Parathyroid adenoma (tissue), 2 donors: Measurements from ENCODE around the gene RMC1.

Experiments used
- H2AFZ ChIP-seq: fragments of 300-600 bp; sonication (generic); one replicate; pipeline ENCODE4 v1.7.0; 2017; ENCODE audit warnings: antibody characterized with exemption, mild to moderate bottlenecking
- H3K27ac ChIP-seq: fragments of 300-600 bp; sonication (generic); one replicate; pipeline ENCODE4 v1.7.0; 2017
- H3K27me3 ChIP-seq: fragments of 300-600 bp; sonication (generic); one replicate; pipeline ENCODE4 v1.7.0; 2017; ENCODE audit warnings: low read length; ENCODE audit not compliant: control insufficient read depth, insufficient read depth
- H3K36me3 ChIP-seq: fragments of 300-600 bp; sonication (generic); one replicate; pipeline ENCODE4 v1.7.0; 2017; ENCODE audit warnings: low read length; ENCODE audit not compliant: control insufficient read depth, insufficient read depth
- H3K4me1 ChIP-seq: fragments of 300-600 bp; sonication (generic); one replicate; pipeline ENCODE4 v1.7.0; 2017; ENCODE audit warnings: control low read depth
- H3K4me2 ChIP-seq: fragments of 300-600 bp; sonication (generic); one replicate; pipeline ENCODE4 v1.7.0; 2017; ENCODE audit warnings: low read length
- H3K4me3 ChIP-seq: fragments of 300-600 bp; sonication (generic); one replicate; pipeline ENCODE4 v1.7.0; 2017; ENCODE audit warnings: low read depth, low read length
- H3K79me2 ChIP-seq: fragments of 300-600 bp; sonication (generic); one replicate; pipeline ENCODE4 v1.7.0; 2017; ENCODE audit warnings: control low read depth
- H3K9ac ChIP-seq: fragments of 300-600 bp; sonication (generic); one replicate; pipeline ENCODE4 v1.7.0; 2017; ENCODE audit warnings: mild to moderate bottlenecking
- H3K9me3 ChIP-seq: fragments of 300-600 bp; sonication (generic); one replicate; pipeline ENCODE4 v1.7.0; 2017; ENCODE audit warnings: low read length; ENCODE audit not compliant: control insufficient read depth
- CTCF ChIP-seq: fragments of 300-600 bp; sonication (generic); IDR thresholded peaks from one replicate; pipeline ENCODE4 v1.7.0; 2017; ENCODE audit warnings: antibody characterized with exemption, mild to moderate bottlenecking
- donor health status: primary hyperparathyroidism.

The RMC1 gene

GRCh38 chr18:23536204-23536603, 32.9 kb downstream of the RMC1 start:
- Histone ChIP-seq H3K27me3 (no peaks in the 10 kb centered on the region), H3K4me3 (no peak overlapping the region), H3K27ac (no peak overlapping the region), H2AFZ (no peak overlapping the region), H3K9ac (no peak overlapping the region), H3K36me3 (no peaks in the 10 kb centered on the region), H3K79me2 (no peaks in the 10 kb centered on the region), H3K9me3 (no peaks in the 10 kb centered on the region), H3K4me2 (no peak overlapping the region), H3K4me1 (no peaks in the 10 kb centered on the region)
- no peak for TF ChIP-seq CTCF

GRCh38 chr18:23537274-23537673, 34.0 kb downstream of the RMC1 start:
- H3K4me2 ChIP-seq = no peak overlapping the region
- H3K9me3 ChIP-seq = no peaks in the 10 kb centered on the region
- H2AFZ ChIP-seq = no peak overlapping the region
- TF ChIP-seq CTCF = no peak
- no peaks in the 10 kb centered on the region for H3K4me1 ChIP-seq
- H3K79me2 ChIP-seq = no peaks in the 10 kb centered on the region
- no peak overlapping the region for H3K9ac ChIP-seq
- no peak overlapping the region for H3K27ac ChIP-seq
- H3K27me3 ChIP-seq = no peaks in the 10 kb centered on the region
- H3K4me3 ChIP-seq = no peak overlapping the region
- no peaks in the 10 kb centered on the region for H3K36me3 ChIP-seq

- TF ChIP-seq CTCF = no peak
- H3K9me3 ChIP-seq = no peaks in the 10 kb centered on the region
- no peak overlapping the region for H3K4me2 ChIP-seq
- no peak overlapping the region for H3K27ac ChIP-seq
- no peaks in the 10 kb centered on the region for H3K4me1 ChIP-seq
- H3K27me3 ChIP-seq = no peaks in the 10 kb centered on the region
- H2AFZ ChIP-seq = no peak overlapping the region
- H3K36me3 ChIP-seq = no peaks in the 10 kb centered on the region
- H3K9ac ChIP-seq = no peak overlapping the region
- H3K79me2 ChIP-seq = no peaks in the 10 kb centered on the region
- no peak overlapping the region for H3K4me3 ChIP-seq
Measured at GRCh38 chr18:23538001-23538400, 34.7 kb downstream of the RMC1 start.

GRCh38 chr18:23538870-23539269, 35.6 kb downstream of the RMC1 start:
- Histone ChIP-seq H3K4me1 (no peaks in the 10 kb centered on the region), H3K27ac (no peak overlapping the region), H2AFZ (no peak overlapping the region), H3K27me3 (no peaks in the 10 kb centered on the region), H3K9me3 (no peaks in the 10 kb centered on the region), H3K79me2 (no peaks in the 10 kb centered on the region), H3K36me3 (no peaks in the 10 kb centered on the region), H3K9ac (no peak overlapping the region), H3K4me3 (no peak overlapping the region), H3K4me2 (no peak overlapping the region)
- TF ChIP-seq CTCF = no peak

GRCh38 chr18:23539296-23539695, 36.0 kb downstream of the RMC1 start:
- H3K4me3 ChIP-seq = no peak overlapping the region
- H3K4me1 ChIP-seq = no peaks in the 10 kb centered on the region
- H3K79me2 ChIP-seq = no peaks in the 10 kb centered on the region
- no peak for TF ChIP-seq CTCF
- H3K36me3 ChIP-seq = no peaks in the 10 kb centered on the region
- no peak overlapping the region for H3K9ac ChIP-seq
- no peak overlapping the region for H2AFZ ChIP-seq
- H3K9me3 ChIP-seq = no peaks in the 10 kb centered on the region
- H3K27ac ChIP-seq = no peak overlapping the region
- no peaks in the 10 kb centered on the region for H3K27me3 ChIP-seq
- H3K4me2 ChIP-seq = no peak overlapping the region
